ENCODE measurements around the gene MEGF11.
"Not testable (repeated sequence)": the region's sequence is repeated elsewhere in the genome, so short reads cannot be mapped to it uniquely, and the experiment has no call there.

The MEGF11 gene

DNA sequence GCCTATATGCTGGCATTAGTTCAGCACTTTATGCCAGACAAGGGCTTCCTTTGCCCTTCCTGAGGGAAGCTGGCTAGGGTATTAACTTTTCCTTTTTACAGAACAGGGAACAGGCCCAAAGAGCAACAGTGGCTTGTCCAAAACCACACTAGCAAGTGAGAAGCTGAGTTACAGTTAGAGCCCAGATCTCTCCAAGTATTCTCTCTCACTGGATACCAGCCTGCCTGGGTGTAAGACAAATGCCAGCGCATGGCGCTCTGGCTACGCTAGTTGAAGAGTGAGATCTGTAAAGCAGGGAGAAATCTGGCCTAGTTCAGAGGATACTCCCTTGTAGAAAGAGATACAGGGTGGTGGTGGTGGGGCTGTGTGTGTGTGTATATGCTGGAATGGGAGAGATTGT is 345.9 kb downstream of the MEGF11 start:
- no peak for DNase-seq

DNA sequence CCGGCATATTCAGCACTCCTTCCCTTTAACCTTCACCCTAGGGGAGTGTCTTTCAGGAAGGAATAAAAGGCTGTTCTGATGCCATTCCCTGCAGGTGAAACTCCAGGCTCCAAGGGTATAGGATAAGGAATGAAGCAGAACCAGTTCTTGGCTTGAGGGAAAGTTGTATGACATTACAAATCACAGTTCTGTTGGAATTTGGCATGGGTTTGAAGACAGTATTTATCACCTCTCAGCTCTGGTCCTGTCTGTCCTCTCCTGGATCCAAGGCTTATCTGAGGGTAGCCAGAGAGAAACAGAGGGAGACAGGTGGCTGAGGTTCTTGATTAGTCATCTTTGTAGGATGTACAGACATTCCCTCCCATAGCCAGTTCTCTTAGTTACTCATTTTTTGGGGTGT is 347.2 kb downstream of the MEGF11 start:
- DNase-seq: no peak

DNA sequence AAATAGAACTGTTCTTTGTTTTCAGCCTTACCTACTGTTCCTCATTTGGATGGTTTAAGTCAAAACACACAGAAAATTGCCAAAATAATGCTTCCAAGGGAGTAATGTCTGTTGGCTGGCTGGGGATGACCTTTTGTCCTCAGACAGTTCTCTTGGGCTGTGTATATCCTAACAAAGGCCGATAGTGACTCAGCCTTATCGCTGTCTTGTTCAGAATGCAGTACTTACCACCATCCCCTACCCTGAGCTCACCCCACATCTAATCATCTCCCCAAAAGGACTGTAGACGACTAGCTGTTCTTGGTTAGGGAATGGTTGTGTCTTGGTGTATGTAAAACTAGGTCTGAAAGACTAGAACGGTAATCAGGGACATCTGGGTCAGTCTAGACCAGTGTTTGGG is 349.2 kb downstream of the MEGF11 start:
- no peak for DNase-seq

DNA sequence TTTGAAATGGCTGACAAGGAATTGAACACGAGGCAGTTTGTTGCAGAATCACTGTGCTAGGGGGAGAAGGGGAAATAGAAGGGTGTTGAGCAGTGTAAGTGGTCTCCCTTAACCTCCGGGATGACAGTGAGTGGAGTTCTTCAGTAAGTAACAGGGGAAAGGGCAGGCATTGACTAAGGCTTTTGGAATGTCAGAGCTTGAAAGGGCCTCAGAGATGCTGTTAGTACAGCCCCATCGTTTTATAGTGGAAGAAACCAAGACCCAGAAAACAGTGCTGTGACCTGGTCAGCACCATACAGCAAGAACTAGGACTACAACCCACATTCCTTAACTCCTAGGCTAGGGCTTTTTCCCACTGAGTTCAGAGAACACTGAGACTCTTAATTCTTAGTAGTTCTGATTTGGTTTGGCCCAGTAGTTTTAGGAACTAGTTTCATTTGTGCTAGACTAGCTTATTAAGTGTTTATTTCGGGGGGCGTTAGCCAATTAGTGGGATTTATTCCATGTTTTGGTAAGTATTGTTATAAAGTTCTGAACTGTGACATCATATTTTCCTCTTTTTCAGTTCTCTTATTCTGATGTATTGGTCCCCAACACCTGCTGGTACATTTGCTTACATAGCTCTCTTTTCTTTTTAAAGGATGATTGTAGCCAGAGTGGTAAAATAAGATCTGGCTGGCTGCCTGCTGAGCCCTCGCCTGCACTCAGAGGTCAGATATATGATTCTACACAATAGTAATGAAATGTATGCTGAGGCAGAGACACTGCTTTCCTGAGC is 350.1 kb downstream of the MEGF11 start:
- no peak for DNase-seq

DNA sequence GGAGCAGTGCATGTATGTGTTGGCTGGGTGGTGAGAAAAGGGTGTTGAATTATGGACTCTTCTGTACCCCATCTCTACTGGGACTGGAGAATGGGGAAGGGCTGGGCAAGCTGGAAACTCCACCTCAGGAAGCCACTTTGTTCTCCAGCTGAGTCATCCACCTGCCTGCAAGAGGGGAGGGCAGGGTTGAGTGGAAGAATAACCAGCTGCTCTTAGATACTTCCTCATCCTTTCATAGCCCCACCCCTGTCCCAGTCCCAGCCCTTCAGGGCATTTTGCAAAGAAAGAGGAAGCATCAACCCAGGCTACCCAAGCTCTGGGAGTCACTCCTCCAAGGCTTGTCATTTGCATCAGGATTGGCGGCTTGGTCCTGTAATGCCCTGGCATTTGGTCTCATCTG is 351.2 kb downstream of the MEGF11 start:
- DNase-seq: peak; percentile 92

DNA sequence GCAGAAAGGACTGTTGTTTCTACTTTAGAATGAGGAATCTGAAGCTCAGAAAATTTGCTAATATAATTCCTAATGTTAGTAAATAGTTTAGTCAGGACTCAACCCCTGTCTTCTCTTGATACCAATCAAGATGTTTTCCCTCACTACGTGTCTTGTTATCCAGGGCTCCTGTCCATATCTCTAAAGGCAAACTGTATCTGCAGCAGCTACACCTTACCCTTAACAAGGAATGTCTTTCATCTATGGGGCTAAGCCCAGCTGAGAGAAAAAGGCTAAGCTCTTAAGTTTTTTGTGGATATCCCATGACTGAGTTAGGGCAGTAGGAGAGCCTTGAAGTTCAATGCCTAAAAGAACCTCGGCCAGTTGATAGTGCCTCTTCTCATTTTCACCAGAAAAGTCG is 351.7 kb downstream of the MEGF11 start:
- DNase-seq: no peak

DNA sequence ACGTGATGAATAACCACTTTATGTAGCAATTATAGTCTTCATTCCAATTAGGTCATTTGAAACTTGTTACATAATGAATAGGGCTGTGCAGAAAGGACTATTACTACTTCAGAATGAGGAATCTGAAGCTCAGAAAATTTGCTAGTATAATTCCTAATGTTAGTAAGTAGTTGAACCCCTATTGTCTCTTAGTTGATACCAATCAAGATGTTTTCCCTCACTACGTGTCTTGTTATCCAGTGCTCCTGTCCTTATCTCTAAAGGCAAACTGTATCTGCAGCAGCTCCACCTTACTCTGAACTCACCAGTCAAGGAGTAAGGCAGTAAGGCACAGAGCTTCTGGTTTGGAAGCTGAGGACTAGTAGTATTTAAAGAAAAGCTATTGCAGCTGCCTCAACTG is 352.2 kb downstream of the MEGF11 start:
- peak; percentile 24 for DNase-seq

DNA sequence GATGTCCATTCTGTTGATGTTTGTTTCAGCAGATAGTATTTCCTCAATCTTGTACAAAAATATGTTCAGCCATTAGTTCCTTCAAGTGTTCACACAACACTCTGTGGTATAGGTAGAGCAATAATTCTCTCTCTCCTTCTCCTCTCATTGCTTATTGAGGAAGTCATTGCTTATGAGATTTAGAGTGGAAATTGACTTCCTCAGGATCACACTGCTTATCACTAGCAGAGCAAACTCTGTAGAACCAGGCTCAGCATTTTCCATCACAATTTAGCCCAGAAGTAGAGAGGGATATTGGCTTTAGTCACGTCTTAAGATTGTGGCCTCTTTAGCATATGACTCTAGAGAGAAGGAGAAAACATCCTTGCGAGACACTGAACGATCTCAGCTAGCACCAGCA is 353.1 kb downstream of the MEGF11 start:
- no peak for DNase-seq

DNA sequence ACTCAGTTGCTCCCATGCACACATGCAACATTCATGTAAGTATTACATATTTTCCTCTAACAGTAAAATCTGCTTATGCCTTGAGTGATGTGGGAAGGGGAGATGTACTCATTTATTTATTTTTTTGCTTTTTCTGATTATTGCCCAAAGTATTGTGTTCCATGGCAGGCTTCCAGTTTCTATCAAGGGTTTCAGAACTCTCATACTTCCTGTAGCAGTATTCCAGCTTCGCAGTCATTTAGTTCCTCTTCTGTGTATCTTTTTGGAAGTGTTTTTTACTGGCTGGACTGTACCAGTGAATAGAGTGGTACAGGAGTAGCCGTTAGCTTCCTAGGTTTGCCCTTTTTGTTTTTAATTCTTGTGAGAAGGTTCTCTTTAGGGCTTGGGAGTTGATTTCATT is 357.3 kb downstream of the MEGF11 start:
- DNase-seq: peak; percentile 33

DNA sequence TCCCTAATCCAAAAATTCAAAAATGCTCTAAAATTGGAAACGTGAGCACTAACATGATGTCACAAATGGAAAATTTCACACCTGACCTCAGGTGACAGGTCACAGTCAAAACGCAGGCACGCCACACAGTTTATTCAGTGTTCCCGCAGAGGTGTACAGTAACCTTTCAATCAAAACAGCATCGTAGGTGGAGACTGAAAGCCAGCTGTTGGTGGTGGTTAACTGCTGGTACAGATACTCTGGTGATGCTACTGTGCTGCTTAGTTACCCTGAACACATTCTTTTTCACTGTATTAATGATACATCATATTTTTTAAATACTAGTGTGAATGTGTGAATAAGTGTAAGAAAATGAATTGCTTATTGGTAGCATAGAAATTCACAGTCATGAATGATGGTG is 360.5 kb downstream of the MEGF11 start:
- DNase-seq: no peak

DNA sequence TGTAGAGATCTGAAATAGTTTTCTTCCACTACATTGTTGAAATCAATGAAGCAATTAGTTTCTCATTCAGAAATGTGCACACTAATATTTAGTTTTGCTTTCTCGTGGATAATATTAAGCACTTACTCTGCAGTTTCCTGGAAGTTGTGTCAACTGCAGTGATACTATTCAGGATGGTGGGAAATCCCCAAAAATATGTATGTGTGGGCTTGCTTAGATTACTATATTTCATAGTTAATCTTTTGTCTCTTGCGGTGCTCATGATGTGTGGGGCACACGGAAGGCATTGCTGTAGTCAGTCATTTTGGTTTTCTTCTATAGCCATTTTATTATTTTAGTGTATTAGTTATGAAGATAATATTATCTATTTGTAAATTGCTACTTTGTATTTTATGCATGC is 364.6 kb downstream of the MEGF11 start:
- peak; percentile 81 for DNase-seq

DNA sequence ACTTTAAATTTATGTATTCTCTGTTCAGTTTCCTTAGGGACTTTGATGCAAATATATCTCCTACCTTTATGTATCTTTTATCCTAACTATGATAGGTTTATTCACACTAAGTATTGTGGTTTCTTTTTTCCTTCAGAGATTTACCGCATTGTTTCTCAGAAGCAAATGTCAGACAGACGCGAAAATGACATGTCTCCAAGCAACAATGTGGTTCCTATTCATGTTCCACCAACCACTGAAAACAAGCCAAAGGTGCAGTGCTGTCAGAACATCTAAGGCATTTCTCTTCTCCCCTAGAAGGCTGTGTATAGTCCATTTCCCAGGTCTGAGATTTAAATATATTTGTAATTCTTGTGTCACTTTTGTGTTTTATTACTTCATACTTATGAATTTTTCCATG is 366.0 kb downstream of the MEGF11 start:
- no peak for DNase-seq

DNA sequence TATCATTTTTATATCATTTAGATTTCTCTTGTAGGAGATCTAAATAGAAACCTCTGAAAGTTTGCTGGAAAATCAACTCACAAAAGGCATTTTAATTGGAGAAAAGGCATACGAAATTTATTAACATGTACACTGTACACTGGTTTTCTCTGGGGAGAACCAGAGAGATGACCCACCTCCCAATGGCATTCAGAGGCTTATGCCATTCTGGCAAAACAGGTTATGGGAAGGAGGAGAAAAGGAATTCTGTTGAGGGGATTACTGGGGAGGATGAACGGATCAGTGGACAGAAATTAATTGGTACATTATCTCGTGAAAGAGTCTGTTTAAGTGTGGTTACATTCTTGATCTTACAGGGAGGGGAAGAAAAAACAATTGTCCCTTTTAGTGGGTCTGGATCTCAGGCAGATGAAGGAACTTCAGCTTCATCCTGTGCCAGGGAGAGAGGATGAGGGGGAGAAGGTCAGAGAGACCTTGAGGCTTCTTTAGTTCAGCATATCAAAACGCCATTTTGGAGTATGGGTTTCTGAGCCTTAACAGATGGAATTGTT is 367.8 kb downstream of the MEGF11 start:
- DNase-seq: no peak

DNA sequence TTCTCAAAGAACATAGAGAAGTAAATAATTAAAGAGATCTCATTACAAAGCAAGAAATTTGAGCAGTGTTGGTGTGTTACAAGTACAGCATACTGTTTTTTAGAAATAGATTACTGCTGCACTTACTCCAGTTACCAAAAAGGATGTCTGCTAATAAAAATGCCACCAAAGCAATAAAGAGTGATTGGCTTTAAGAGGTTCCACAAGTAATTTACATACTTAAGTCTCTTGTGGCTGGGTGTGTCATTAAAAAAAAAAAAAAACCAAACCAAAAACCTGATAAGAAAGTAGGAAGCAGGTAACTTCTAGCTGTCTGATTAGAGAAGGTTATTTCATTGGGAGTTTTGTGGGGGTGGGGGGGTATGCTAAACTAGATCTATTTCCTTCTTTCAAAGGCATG is 369.0 kb downstream of the MEGF11 start:
- no peak for DNase-seq

DNA sequence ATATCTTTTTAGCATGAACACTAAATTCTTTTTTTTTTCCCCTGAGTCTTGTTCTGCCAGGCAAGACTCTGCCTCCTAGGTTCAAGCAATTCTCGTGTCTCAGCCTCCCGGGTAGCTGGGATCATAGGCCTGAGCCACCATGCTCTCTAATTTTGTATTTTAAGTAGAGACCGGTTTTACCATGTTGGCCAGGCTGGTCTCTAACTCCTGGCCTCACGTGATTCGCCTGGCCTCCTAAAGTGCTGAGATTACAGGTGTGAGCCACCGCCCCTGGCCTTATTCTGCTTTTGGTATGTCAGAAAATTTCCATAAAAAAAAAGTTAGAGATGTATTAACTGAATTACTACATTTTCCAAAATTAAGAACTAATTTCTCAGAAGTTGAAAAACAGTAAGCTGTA is 370.0 kb downstream of the MEGF11 start:
- DNase-seq: no peak

DNA sequence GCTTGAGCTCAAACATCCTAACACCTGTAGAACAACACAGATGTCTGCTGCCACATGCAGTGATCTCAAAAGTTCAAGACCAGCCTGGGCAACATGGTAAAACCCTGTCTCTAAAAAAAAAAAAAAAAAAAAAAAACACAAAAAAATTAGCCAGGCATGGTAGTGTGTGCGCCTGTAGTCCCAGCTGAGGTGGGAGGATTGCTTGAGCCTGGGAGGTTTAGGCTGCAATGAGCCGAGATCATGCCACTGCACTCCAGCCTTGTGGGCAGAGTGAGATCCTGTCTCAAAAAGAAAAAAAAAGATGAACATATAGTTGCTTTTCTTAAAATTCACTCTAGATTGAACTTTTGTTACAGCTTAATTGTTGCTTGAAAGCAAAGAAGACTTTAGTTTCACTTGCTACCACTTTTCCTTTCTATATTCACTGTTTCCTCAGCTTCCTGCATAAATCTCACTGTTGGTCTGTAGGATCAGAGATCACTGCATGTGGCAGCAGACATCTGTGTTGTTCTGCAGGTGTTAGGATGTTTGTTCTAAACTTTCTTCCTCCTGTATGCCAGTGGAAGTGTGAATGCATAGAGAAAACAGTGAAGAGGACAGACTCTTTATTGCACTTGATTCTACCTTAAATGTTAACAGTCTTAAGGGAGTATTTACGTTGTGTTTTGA is 371.6 kb downstream of the MEGF11 start:
- no peak for DNase-seq

DNA sequence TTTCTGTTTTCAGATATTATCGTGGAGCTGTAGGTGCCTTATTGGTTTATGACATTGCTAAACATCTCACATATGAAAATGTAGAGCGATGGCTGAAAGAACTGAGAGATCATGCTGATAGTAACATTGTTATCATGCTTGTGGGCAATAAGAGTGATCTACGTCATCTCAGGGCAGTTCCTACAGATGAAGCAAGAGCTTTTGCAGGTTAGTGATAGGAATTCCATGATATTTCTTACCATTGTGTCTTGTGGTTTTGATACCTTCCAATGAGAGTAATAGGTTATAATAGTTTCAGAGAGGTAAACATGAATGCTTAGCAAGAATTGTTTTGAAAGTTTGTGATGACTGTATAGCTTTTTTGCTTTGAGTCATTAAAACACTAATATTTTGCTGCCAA is 375.8 kb downstream of the MEGF11 start:
- no peak for DNase-seq

DNA sequence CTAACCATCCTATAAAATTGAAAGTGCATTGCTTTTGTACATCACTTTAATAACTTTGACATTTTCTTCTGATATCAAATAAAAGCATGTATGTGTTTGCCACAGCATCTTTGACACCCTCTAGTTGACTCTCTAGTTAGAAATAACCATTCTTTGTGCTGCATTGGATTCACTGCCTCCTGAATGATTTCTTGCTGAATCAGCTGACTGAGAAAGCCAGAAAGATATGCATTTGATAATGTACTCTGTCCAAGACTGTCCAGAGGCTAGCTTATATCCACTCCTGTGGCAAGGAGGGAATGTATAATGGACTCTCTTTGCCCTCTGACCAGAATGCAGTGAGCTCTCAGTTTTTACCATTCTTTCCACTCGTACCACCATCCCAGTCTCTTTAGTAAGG is 378.1 kb downstream of the MEGF11 start:
- DNase-seq: no peak

DNA sequence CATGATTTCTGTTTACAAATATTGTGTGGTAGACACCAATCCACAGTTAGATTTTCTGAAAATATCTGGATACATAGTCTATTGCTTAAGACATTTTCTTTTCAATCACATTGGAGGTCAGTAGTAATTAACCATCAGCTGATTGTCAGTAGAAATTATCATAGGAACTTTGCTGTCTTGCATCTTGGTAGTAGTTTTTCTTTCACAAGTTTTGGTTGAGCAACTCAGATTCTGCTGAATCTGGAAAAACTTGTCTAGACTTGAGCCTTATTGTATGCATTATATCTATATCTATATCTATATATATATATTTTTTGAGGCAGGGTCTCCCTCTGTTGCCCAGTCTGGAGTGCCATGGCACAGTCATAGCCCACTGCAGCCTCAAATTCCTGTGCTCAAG is 380.3 kb downstream of the MEGF11 start:
- DNase-seq: peak; percentile 26

DNA sequence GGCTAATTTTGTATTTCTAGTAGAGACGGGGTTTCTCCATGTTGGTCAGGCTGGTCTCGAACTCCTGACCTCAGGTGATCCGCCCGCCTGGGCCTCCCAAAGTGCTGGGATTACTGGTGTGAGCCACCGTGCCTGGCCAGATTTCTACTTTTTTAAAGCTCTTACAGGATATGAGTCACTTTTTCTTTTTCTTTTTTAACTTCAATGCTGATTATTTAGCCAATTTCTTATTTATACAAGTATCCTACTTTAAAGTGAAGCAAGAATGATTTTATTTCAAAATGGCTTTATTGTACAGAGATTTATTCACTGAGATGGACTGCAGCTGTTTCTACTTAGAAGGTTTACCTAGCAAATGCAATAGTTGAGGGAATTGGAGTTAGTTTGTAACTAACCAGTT is 381.0 kb downstream of the MEGF11 start:
- not testable (repeated sequence) for DNase-seq

DNA sequence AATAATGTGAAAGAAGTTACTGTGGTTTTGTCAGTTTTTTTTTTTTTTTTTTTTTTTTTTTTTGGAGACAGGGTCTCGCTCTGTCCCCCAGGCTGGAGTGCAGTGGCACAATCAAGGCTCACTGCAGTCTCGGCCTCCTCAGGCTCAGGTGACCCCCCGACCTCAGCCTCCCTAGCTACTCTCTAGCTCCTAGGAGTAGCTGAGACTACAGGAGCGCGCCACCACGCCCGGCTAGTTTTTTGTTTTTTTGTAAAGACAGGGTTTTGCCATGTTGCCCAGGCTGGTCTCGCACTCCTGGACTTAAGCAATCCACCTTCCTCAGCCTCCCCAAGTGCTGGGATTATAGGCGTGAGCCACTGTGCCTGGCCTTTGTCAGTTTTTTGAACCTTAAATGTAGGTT is 381.7 kb downstream of the MEGF11 start:
- not testable (repeated sequence) for DNase-seq

DNA sequence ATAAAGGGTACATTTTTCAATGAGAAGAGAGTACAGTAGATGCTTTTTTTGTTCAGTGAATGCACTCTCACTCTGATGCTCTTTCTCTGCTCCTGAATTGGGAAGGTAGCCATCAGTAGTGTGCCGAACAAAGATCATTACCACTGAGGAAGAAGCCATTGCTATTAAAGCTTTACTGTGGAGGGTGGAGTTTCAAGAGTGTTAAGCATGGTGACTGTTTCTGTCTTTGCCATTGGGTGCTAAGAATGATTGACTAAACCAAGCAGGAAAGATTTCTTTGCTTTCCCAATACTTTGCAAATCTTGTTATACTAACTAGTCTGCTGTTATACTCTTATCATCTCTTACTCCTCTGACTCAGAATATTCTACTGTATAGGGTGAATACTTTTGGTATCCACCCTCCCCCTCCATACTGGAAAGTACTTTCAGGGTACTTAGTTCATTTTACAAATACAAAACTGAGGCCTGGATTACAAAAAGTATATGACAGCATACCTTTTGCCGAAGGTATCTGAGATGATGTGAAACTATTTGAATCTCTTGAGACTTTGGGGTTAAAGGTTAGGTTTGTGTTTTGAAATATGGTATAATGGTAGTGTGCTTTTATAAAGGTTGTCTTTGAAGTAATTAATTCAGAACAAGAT is 382.5 kb downstream of the MEGF11 start:
- DNase-seq: peak; percentile 75

DNA sequence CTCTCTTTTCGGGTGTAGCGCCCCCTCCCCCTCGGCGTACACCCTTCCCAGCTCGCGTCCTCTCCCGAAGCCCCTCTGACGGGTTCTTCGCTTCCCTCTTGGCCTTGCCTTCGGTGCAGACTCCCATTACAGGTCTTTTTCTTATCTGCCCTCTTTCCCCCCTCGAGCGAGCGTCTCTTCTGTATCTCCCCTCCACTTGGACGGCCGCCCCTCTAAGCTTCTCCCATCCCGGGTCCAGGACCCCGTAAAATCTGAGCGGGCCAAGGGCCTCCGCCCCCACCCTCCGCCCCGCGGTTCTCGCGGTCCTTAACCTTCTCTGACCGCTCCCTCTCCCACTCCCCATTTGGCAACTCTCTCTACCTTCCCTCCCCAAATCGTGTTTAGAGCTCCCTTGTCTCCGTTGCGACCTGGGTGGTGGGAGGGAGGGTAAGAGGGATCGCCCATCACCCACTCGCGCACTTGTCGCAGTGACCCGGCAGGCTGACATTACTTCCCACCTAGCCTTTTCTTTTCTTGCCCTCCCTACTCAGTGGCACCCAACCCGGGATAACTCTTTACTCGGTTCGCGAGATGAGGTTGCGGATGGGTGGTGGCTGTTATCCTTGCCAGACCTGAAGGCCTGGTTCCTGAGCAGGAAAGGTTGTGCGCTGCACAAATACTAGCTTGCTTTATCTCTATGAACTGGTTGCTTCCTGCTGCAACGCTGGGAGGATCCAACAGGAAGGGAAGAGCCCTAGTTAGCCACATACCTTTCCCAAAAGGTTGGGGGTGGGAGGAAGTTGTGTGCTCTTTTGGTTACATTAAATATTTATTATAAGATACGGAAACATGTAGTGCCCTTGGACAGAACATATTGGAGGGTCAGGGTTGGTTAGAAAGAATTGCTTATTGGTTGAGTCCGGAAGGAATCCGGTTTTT is 383.3 kb downstream of the MEGF11 start:
- DNase-seq: peak; percentile 20

All from inflammatory macrophage treated with lipopolysaccharide for 4 hours (primary cell).